Measurements from ENCODE around the gene ARAP2. TPM values are rescaled to one million over a fixed set of nuclear protein-coding genes. Genes with fewer than 3 reads are reported as not detected.

ARAP2 gene
- total and polyA plus RNA-seq, 9 of the 15 experiments (the other 6 are each of a cell fraction or from before 2014, with no cell fraction given), result 0.03 to 0.35 (median 0.11) TPM; not detected in 4

GRCh38 chr4:36128689-36129088 is 115.6 kb downstream of the ARAP2 start:
- H2AFZ ChIP-seq (ENCODE audit: low read depth, low read length), result no peak overlapping the region
- no peak for ATAC-seq
- in situ Hi-C loops (cut with MboI), result no loop called here
- no peak for TF ChIP-seq BCOR (IDR thresholded peaks at IDR 0.05)
- peak; percentile 39; the same call in 1 of the 2 replicates for TF ChIP-seq CEBPB (tag; IDR thresholded peaks at IDR 0.05)
- TF ChIP-seq ZNF561 (CRISPR knock-in tag; conservative IDR thresholded peaks at IDR 0.05), result no peak
- no peak for TF ChIP-seq ZNF639 (CRISPR knock-in tag; conservative IDR thresholded peaks at IDR 0.05 in 1 of 2, IDR thresholded peaks at IDR 0.05 in 1 of 2)
- peak; percentile 84 for TF ChIP-seq ATF4 (CRISPR knock-in tag; IDR thresholded peaks at IDR 0.05)
- TF ChIP-seq GTF2E2 (tag; IDR thresholded peaks at IDR 0.05), result no peak
- no peak for TF ChIP-seq HCFC1 (IDR thresholded peaks at IDR 0.05; ENCODE audit: low read depth, low read length)
- no peak for TF ChIP-seq ZNF212 (CRISPR knock-in tag; IDR thresholded peaks at IDR 0.05)
- no peak for TF ChIP-seq MTA2 (IDR thresholded peaks at IDR 0.05; ENCODE audit: low read depth)
- no peak for TF ChIP-seq SNIP1 (IDR thresholded peaks at IDR 0.05; ENCODE audit: low read depth)
- peak; percentile 58; the same call in 1 of the 2 replicates for TF ChIP-seq IRF9 (tag; IDR thresholded peaks at IDR 0.05)
- no peak for TF ChIP-seq CEBPG (CRISPR knock-in tag; IDR thresholded peaks at IDR 0.05)
- TF ChIP-seq CEBPG (tag; conservative IDR thresholded peaks at IDR 0.05 in 1 of 2, IDR thresholded peaks at IDR 0.05 in 1 of 2), result peak; percentile 85 to 97
- TF ChIP-seq MTA1 (IDR thresholded peaks at IDR 0.05; ENCODE audit: borderline replicate concordance), result no peak
- no peak for TF ChIP-seq BRCA1 (IDR thresholded peaks at IDR 0.05)
- no peak for TF ChIP-seq BRCA1 (CRISPR knock-in tag; IDR thresholded peaks at IDR 0.05)
- TF ChIP-seq CEBPZ (IDR thresholded peaks at IDR 0.05; ENCODE audit: borderline replicate concordance, low read depth, low read length), result no peak
- no peak for TF ChIP-seq SREBF2 (CRISPR knock-in tag; IDR thresholded peaks at IDR 0.05)

More at GRCh38 chr4:36128689-36129088, 115.6 kb downstream of the ARAP2 start:
- DNase-seq (ENCODE audit: extremely low read depth in 1 of 4, low spot score in 3 of 4), result no peak
- H3K79me2 ChIP-seq (ENCODE audit: control insufficient read depth, insufficient read depth, low read length), result no peaks in the 10 kb centered on the region
- H3K9me3 ChIP-seq (replicated peaks; ENCODE audit: control insufficient read depth, insufficient read depth, low read depth, low read length), result no peaks in the 10 kb centered on the region
- H3K36me3 ChIP-seq (ENCODE audit: control insufficient read depth, insufficient read depth, low read length), result no peaks in the 10 kb centered on the region
- no peak for FAIRE-seq
- intact Hi-C loops (cut with micrococcal nuclease), result no loop called here
- no peaks in the 10 kb centered on the region for H3K27me3 ChIP-seq (ENCODE audit: control insufficient read depth in 2 of 2, insufficient read depth in 2 of 2, low read length in 2 of 2)
- H3K9me1 ChIP-seq (ENCODE audit: control insufficient read depth, insufficient read depth, low read length), result no peaks in the 10 kb centered on the region
- CTCF ChIA-PET (ENCODE audit: low intra/inter-chr PET ratio), result no interaction called here
- no peak overlapping the region for H3K9ac ChIP-seq (ENCODE audit: insufficient read depth in 1 of 2, low read depth in 2 of 2, low read length in 2 of 2)
- H4K20me1 ChIP-seq (replicated peaks; ENCODE audit: control insufficient read depth, insufficient read depth, low read length), result no peaks in the 10 kb centered on the region
- POLR2A ChIA-PET, result no interaction called here
- H3K4me1 ChIP-seq (replicated peaks in 1 of 2; ENCODE audit: control insufficient read depth in 2 of 2, insufficient read depth in 2 of 2, low read length in 2 of 2), result no peaks in the 10 kb centered on the region
- H3K4me2 ChIP-seq (ENCODE audit: insufficient read depth, low read length), result no peak overlapping the region
- no peak overlapping the region for H3K27ac ChIP-seq (ENCODE audit: extremely low read depth, low read depth, low read length)
- BruUV-seq (replicated peaks), result no TSS peak
- H3K4me3 ChIP-seq, result no peak overlapping the region
- 0% methylated on average over 2 of the region's 2 CpGs for WGBS (ENCODE audit: insufficient coverage, low coverage, missing lambda C conversion rate)
